Pancreas (tissue), 10 donors: ENCODE data around the gene NAV3. TPM values are rescaled to one million over a fixed set of nuclear protein-coding genes. Genes with fewer than 3 reads are reported as not detected.
A peak's percentile ranks its signal among the peaks of the same experiment; 100 is the strongest.

Experiments used
- ATAC-seq, 4 donors: fragments of 200-7000 bp; cut with Tn5 transposase; one replicate each; pipeline versions ENCODE4 v1.8.0 to v1.9.1; 2020; ENCODE audit warnings: mild to moderate bottlenecking in 4 of 4, moderate library complexity in 4 of 4
- DNase-seq, 6 donors: peaks; one replicate each; pipeline ENCODE4 v3.0.0-alpha.2; 2020
- FAIRE-seq: peaks from 2 replicates; lab custom pipeline; 2012; peaks lifted over from hg19 to GRCh38; lab: Jason Lieb, UNC
- H3K27ac ChIP-seq, 4 donors: fragments of 200-600 bp; sonication (generic); 1 replicate in 3 of 4; 2 replicates in 1 of 4; pipeline versions ENCODE4 v1.5.0 to v1.8.0; 2020
- H3K27me3 ChIP-seq, 4 donors: fragments of 200-600 bp; one replicate each; pipeline ENCODE4 v1.8.0; 2021
- H3K36me3 ChIP-seq, 3 donors: fragments of 200-600 bp; sonication (generic) in 1 of 3; one replicate each; pipeline versions ENCODE4 v1.5.0 to v1.8.0; 2020 to 2021
- H3K4me1 ChIP-seq, 3 donors: fragments of 200-600 bp; one replicate each; pipeline ENCODE4 v1.8.0; 2021
- H3K4me3 ChIP-seq, 4 donors: fragments of 200-600 bp; sonication (generic) in 2 of 4; one replicate each; pipeline versions ENCODE4 v1.5.0 to v1.8.0; 2020 to 2021
- H3K9me3 ChIP-seq, 4 donors: fragments of 200-600 bp; one replicate each; pipeline ENCODE4 v1.8.0; 2021
- WGBS, 2 donors: extraction: QIAGEN DNeasy Blood & Tissue Kit; methylation state at CpG; one replicate each; pipeline ENCODE4 v1.1.7; 2013; 5-methylcytosine and 5-hydroxymethylcytosine counted together
- intact Hi-C, 3 donors: fragments of 100-400 bp; cut with DNase I; formaldehyde crosslinking; loops; one replicate each; pipeline versions ENCODE4 v1.11.1 to v1.14.2; 2022
- polyA plus RNA-seq, 2 donors: library from polyadenylated mRNA; stranded (reverse); fragments of 200-250 nt; gene quantifications; one replicate each; pipeline ENCODE4 v1.2.3, GENCODE V29; 2013
- total RNA-seq, 6 donors: library from RNA; stranded (reverse); fragmentation: NEBNext Ultra II Directional in 4 of 6; extraction: Animal tissue kit (Norgen Biotek cat#: 25700) in 4 of 6; gene quantifications; one replicate each; pipeline versions ENCODE4 v1.2.1 to v1.2.4, GENCODE V29; 2021 to 2023
- TF ChIP-seq, protein P1 (sequence below), 4 donors: fragments of 200-600 bp; sonication (generic) in 3 of 4; IDR thresholded peaks; one replicate each; pipeline versions ENCODE4 v1.5.0 to v1.8.0; 2021; ENCODE audit warnings: antibody characterized with exemption in 4 of 4
- donor health status: healthy with polysubstance abuse.
- donor health status: DM: no; HTN: no; CAD: no; lungs with moderate emphysema.
- donor health status: DM: no; HTN: no; CAD: no.
- donor health status: control.
- donor health status: control.
- donor health status: Bipolar disorder and iron deficiency.
- donor health status: DM: yes; HTN: yes; CAD: no.
- donor health status: DM: no; HTN: no; CAD: no.
- donor health status: DM: no; HTN: no; CAD: no.
- donor health status: DM: yes; HTN: yes; CAD: no.

Gene NAV3
- total and polyA plus RNA-seq, 8 donors = 0.46 to 3.7 (median 0.68) TPM

DNA sequence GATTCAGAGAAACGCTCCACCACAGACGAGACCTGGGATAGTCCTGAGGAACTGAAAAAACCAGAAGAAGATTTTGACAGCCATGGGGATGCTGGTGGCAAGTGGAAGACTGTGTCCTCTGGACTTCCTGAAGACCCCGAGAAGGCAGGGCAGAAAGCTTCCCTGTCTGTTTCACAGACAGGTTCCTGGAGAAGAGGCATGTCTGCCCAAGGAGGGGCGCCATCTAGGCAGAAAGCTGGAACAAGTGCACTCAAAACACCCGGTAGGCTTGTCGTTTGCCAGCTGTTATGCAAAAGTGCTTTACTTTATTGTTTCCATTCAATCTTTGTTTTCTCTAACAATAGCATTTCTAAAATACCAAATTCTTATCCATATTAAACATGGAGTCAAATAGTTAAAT lies 287.3 kb downstream of the NAV3 start:
- intact Hi-C loops = no loop called here

DNA sequence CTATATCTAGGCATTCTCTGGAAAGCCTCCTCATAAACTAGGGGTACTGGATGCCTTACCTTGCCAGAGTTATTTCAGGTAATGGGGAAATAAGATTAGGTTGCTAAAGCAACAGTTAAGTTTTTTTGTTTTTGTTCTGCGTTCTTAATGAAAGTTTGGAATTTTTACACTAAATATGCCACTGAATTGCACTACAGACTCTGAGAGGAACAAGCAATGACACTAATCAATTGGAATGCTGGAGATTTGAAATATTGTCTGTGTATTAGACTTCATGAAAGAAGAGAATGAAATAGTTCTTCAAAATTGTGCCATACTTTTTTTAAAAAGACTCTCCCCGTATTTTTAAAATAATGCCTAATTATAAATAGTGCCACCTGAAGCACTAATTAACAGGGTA lies 287.8 kb downstream of the NAV3 start:
- Histone ChIP-seq H3K36me3 (no peaks in the 10 kb centered on the region), H3K4me3 (no peak overlapping the region), H3K27me3 (no peaks in the 10 kb centered on the region), H3K9me3 (no peaks in the 10 kb centered on the region), H3K4me1 (no peaks in the 10 kb centered on the region), H3K27ac (no peak overlapping the region)
- intact Hi-C loops = no loop called here
- FAIRE-seq (no peak), ATAC-seq (no peak), DNase-seq (no peak)
- TF ChIP-seq, protein P1, sequence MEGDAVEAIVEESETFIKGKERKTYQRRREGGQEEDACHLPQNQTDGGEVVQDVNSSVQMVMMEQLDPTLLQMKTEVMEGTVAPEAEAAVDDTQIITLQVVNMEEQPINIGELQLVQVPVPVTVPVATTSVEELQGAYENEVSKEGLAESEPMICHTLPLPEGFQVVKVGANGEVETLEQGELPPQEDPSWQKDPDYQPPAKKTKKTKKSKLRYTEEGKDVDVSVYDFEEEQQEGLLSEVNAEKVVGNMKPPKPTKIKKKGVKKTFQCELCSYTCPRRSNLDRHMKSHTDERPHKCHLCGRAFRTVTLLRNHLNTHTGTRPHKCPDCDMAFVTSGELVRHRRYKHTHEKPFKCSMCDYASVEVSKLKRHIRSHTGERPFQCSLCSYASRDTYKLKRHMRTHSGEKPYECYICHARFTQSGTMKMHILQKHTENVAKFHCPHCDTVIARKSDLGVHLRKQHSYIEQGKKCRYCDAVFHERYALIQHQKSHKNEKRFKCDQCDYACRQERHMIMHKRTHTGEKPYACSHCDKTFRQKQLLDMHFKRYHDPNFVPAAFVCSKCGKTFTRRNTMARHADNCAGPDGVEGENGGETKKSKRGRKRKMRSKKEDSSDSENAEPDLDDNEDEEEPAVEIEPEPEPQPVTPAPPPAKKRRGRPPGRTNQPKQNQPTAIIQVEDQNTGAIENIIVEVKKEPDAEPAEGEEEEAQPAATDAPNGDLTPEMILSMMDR (IDR thresholded peaks at IDR 0.05) = no peak
- WGBS, 2 donors = 74 to 78% methylated on average over 2 of the region's 2 CpGs

More for the DNA sequence above, 287.3 kb downstream of the NAV3 start:
- TF ChIP-seq, protein P1 (IDR thresholded peaks at IDR 0.05) = no peak
- FAIRE-seq (no peak), DNase-seq (no peak), ATAC-seq (no peak)
- H3K9me3 ChIP-seq = no peaks in the 10 kb centered on the region
- no peak overlapping the region for H3K4me3 ChIP-seq
- no peaks in the 10 kb centered on the region for H3K36me3 ChIP-seq
- H3K27me3 ChIP-seq = no peaks in the 10 kb centered on the region
- H3K4me1 ChIP-seq = no peaks in the 10 kb centered on the region
- 59 to 76% methylated on average over 6 of the region's 6 CpGs for WGBS, 2 donors
- H3K27ac ChIP-seq = no peak overlapping the region

DNA sequence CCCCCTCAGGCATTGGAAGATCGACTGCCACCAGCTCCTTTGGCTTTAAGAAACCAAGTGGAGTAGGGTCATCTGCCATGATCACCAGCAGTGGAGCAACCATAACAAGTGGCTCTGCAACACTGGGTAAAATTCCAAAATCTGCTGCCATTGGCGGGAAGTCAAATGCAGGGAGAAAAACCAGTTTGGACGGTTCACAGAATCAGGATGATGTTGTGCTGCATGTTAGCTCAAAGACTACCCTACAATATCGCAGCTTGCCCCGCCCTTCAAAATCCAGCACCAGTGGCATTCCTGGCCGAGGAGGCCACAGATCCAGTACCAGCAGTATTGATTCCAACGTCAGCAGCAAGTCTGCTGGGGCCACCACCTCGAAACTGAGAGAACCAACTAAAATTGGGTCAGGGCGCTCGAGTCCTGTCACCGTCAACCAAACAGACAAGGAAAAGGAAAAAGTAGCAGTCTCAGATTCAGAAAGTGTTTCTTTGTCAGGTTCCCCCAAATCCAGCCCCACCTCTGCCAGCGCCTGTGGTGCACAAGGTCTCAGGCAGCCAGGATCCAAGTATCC lies 288.7 kb downstream of the NAV3 start:
- H3K36me3 ChIP-seq = no peaks in the 10 kb centered on the region
- TF ChIP-seq, protein P1 (IDR thresholded peaks at IDR 0.05) = no peak
- WGBS, 2 donors = 62 to 74% methylated on average over 12 of the region's 12 CpGs
- H3K27me3 ChIP-seq = no peaks in the 10 kb centered on the region
- peak in 1 of 6 donors; percentile 10 for DNase-seq
- H3K4me3 ChIP-seq = no peak overlapping the region
- H3K27ac ChIP-seq = no peak overlapping the region
- H3K4me1 ChIP-seq = no peaks in the 10 kb centered on the region
- H3K9me3 ChIP-seq = no peaks in the 10 kb centered on the region
- no peak for FAIRE-seq
- intact Hi-C loops = no loop called here
- no peak for ATAC-seq

DNA sequence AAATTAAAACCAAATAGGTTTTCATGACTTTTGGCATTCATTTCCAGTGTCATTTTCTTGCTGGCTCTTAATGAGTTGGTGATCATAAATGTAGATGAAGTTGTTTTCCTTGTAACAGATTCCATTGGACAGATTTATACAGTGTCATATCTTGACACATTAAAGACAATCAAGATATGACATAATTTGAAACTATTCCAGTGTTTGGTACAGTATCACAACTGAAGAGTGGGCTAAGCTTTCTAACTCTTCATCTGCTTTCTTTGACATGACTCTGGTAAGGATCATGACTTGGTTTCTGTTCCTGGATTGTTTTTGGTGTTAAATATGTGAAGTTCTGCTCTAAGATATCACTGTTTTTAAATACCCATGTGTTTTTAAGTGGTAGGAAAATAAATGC lies 289.6 kb downstream of the NAV3 start:
- TF ChIP-seq, protein P1 (IDR thresholded peaks at IDR 0.05) = no peak
- no peak overlapping the region for H3K4me3 ChIP-seq
- FAIRE-seq = no peak
- H3K9me3 ChIP-seq = no peaks in the 10 kb centered on the region
- no peak for DNase-seq
- intact Hi-C loops = no loop called here
- no peaks in the 10 kb centered on the region for H3K27me3 ChIP-seq
- no peak for ATAC-seq
- no peaks in the 10 kb centered on the region for H3K36me3 ChIP-seq
- H3K27ac ChIP-seq = no peak overlapping the region
- no peaks in the 10 kb centered on the region for H3K4me1 ChIP-seq

DNA sequence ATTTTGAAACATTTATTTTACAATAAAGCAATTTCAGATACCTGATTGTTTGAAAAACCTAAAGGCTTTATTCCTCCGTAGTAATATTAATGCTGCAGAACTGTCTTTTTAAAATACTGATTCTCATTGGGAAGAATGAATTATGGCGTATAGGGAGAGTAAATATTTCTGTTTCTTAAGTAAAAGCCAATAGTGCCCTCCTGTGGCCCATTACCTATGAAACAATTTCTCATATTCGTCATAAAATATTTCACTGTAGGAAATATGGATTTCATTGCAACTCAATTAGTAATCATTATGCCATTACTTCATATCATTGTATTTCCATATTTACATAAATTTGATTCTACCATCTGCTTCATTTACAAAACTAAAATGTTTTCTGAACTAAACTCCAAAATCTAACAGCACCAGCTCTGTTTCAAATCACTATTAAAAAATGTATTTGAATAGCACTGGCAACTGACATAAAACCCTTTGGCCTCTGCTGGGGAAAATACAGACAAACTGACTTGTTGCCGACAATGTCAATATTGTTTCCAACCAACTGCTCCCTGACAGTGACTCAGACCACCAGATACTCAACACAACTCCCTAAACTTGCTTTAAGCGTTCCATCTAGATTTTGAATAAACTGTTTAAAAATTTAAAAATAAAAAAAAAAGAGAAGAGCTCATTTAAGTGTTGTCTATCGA lies 290.3 kb downstream of the NAV3 start:
- peak in 1 of 4 donors; percentile 43 for ATAC-seq
- Histone ChIP-seq H3K36me3 (no peaks in the 10 kb centered on the region), H3K27me3 (no peaks in the 10 kb centered on the region), H3K4me1 (no peaks in the 10 kb centered on the region), H3K4me3 (no peak overlapping the region), H3K27ac (no peak overlapping the region), H3K9me3 (no peaks in the 10 kb centered on the region)
- 42 to 52% methylated on average over 6 of the region's 6 CpGs for WGBS, 2 donors
- FAIRE-seq = no peak
- TF ChIP-seq, protein P1 (IDR thresholded peaks at IDR 0.05) = no peak
- no peak for DNase-seq
- intact Hi-C loops = no loop called here
